KMS-11 (cell line): ENCODE measurements around the gene TTC1.
"Not testable (repeated sequence)": the region's sequence is repeated elsewhere in the genome, so short reads cannot be mapped to it uniquely, and the experiment has no call there.

Experiments
- H2AFZ ChIP-seq: fragments of 200-600 bp; sonication (generic); 2 replicates; pipeline ENCODE4 v1.6.1; 2016; ENCODE audit warnings: antibody characterized with exemption, mixed run types, low read depth
- H3K27ac ChIP-seq: fragments of 200-600 bp; sonication (generic); 2 replicates; pipeline ENCODE4 v1.6.1; 2016; ENCODE audit warnings: mild to moderate bottlenecking, mixed run types
- H3K27me3 ChIP-seq: fragments of 200-600 bp; sonication (generic); 2 replicates; pipeline ENCODE4 v1.6.1; 2017; ENCODE audit warnings: mild to moderate bottlenecking, low read depth, mixed run types, moderate library complexity; ENCODE audit not compliant: insufficient read depth
- H3K36me3 ChIP-seq: fragments of 200-600 bp; sonication (generic); 2 replicates; pipeline ENCODE4 v1.6.1; 2017; ENCODE audit warnings: mild to moderate bottlenecking, mixed run types; ENCODE audit not compliant: insufficient read depth
- H3K4me1 ChIP-seq: fragments of 200-600 bp; sonication (generic); 2 replicates; pipeline ENCODE4 v1.6.1; 2016; ENCODE audit warnings: mild to moderate bottlenecking, low read depth, mixed run types; ENCODE audit not compliant: poor library complexity, severe bottlenecking
- H3K4me2 ChIP-seq: fragments of 200-600 bp; sonication (generic); 2 replicates; pipeline ENCODE4 v1.7.0; 2016; ENCODE audit warnings: mild to moderate bottlenecking, mixed run types
- H3K4me3 ChIP-seq: fragments of 200-600 bp; sonication (generic); IDR thresholded peaks from 2 replicates; pipeline ENCODE4 v1.6.1; 2017; ENCODE audit warnings: low read depth, low read length, mixed read lengths; ENCODE audit not compliant: insufficient read depth
- H3K79me2 ChIP-seq: fragments of 200-600 bp; sonication (generic); 2 replicates; pipeline ENCODE4 v1.6.1; 2016; ENCODE audit warnings: low read depth, mixed run types; ENCODE audit not compliant: insufficient read depth
- H3K9ac ChIP-seq: fragments of 200-600 bp; sonication (generic); 2 replicates; pipeline ENCODE4 v1.6.1; 2016; ENCODE audit warnings: mild to moderate bottlenecking, mixed run types
- H4K20me1 ChIP-seq: fragments of 200-600 bp; sonication (generic); 2 replicates; pipeline ENCODE4 v1.6.1; 2016; ENCODE audit warnings: mild to moderate bottlenecking, mixed run types; ENCODE audit not compliant: insufficient read depth
- CTCF ChIP-seq: fragments of 200-600 bp; sonication (generic); conservative IDR thresholded peaks from 2 replicates; pipeline ENCODE4 v1.6.1; 2017; ENCODE audit warnings: low read depth, mild to moderate bottlenecking, antibody characterized with exemption, low read length, moderate library complexity, mixed read lengths

TTC1 gene

GRCh38 chr5:160064995-160065614, 56.2 kb downstream of the TTC1 start:
- no peak overlapping the region for H3K4me2 ChIP-seq
- H3K9ac ChIP-seq: no peak overlapping the region
- no peaks in the 10 kb centered on the region for H3K79me2 ChIP-seq
- no peak for TF ChIP-seq CTCF
- H3K27ac ChIP-seq: no peak overlapping the region
- no peaks in the 10 kb centered on the region for H4K20me1 ChIP-seq
- H3K4me3 ChIP-seq: no peak overlapping the region
- H3K4me1 ChIP-seq: peaks cover 17% of the 10 kb centered on the region
- no peaks in the 10 kb centered on the region for H3K36me3 ChIP-seq
- no peaks in the 10 kb centered on the region for H3K27me3 ChIP-seq
- H2AFZ ChIP-seq: no peak overlapping the region

- H3K27me3 ChIP-seq, H4K20me1 ChIP-seq, H3K4me3 ChIP-seq, H3K36me3 ChIP-seq, H3K79me2 ChIP-seq: not testable (repeated sequence)
- Histone ChIP-seq H3K4me1 (peaks cover 17% of the 10 kb centered on the region), H3K27ac (peak overlapping the region; percentile 71), H2AFZ (peak overlapping the region; percentile 21; the same call in 1 of the 2 replicates), H3K9ac (peak overlapping the region; percentile 27; the same call in 1 of the 2 replicates), H3K4me2 (peak overlapping the region; percentile 36; the same call in 1 of the 2 replicates)
Observed at GRCh38 chr5:160069120-160069519, 60.2 kb downstream of the TTC1 start.

GRCh38 chr5:160071516-160071915, 62.6 kb downstream of the TTC1 start:
- Histone ChIP-seq H3K9ac (no peak overlapping the region), H3K79me2 (no peaks in the 10 kb centered on the region), H3K4me3 (no peak overlapping the region), H2AFZ (no peak overlapping the region), H3K36me3 (no peaks in the 10 kb centered on the region), H3K4me1 (peaks cover 17% of the 10 kb centered on the region), H3K27me3 (no peaks in the 10 kb centered on the region), H3K4me2 (no peak overlapping the region), H3K27ac (no peak overlapping the region), H4K20me1 (no peaks in the 10 kb centered on the region)
- no peak for TF ChIP-seq CTCF

- H3K27me3 ChIP-seq: no peaks in the 10 kb centered on the region
- H3K9ac ChIP-seq: no peak overlapping the region
- H2AFZ ChIP-seq: no peak overlapping the region
- no peak overlapping the region for H3K4me3 ChIP-seq
- no peaks in the 10 kb centered on the region for H3K79me2 ChIP-seq
- H3K27ac ChIP-seq: no peak overlapping the region
- H3K36me3 ChIP-seq: no peaks in the 10 kb centered on the region
- TF ChIP-seq CTCF: no peak
- peaks cover 17% of the 10 kb centered on the region for H3K4me1 ChIP-seq
- H4K20me1 ChIP-seq: no peaks in the 10 kb centered on the region
- H3K4me2 ChIP-seq: no peak overlapping the region
Observed at GRCh38 chr5:160071916-160072315, 63.0 kb downstream of the TTC1 start.

- no peaks in the 10 kb centered on the region for H4K20me1 ChIP-seq
- H3K36me3 ChIP-seq: no peaks in the 10 kb centered on the region
- no peaks in the 10 kb centered on the region for H3K79me2 ChIP-seq
- H3K27me3 ChIP-seq: no peaks in the 10 kb centered on the region
- no peaks in the 10 kb centered on the region for H3K4me1 ChIP-seq
- no peak overlapping the region for H2AFZ ChIP-seq
- H3K27ac ChIP-seq: no peak overlapping the region
- no peak overlapping the region for H3K4me2 ChIP-seq
- TF ChIP-seq CTCF: no peak
- H3K4me3 ChIP-seq: no peak overlapping the region
- H3K9ac ChIP-seq: no peak overlapping the region
Observed at GRCh38 chr5:160075073-160075472, 66.1 kb downstream of the TTC1 start.
